ENCODE data around the gene WNT4.

The WNT4 gene

DNA sequence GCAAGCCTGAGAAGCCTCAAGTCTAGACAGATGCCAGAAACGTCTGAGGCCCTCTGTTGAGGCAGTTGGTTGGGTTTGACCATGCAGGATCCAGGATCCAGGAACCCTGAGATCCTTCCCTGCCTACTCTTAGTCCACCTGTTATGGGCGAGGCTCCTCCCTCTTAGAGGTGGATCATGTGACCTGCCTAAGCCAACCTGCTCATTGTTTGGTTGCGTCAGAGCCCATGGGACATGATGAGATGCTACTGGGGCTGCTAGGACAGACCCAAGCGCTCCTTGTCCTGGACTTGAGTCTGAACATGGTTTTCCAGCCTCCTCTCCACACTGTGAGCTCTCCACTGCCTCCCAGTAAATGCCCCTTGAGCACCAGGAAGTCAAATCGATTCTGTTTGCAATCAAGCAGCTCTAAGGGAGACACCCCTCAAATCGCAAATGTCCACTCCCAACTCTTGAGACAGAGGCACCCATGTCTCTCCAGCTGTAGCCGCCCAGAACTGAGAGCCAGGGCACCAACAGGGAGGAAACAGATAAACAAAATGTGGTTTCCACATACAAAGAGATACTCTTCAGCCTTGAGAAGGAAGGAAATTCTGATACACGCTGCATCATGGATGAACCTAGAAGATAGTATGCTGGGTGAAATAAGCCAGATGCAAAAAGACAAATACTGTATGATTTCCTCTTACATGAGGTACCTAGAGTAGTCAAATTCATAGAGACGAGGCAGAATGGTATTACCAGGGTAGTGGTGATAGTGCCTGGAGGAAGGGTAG is 31.7 kb upstream of the WNT4 start:
- Histone ChIP-seq H3K9me3 (no peaks in the 10 kb centered on the region; the same call in 1 of the 2 replicates), H3K27me3 (ENCODE audit: low read depth) (no peaks in the 10 kb centered on the region), H3K4me1 (no peaks in the 10 kb centered on the region), H3K4me3 (no peak overlapping the region), H3K36me3 (replicated peaks) (no peaks in the 10 kb centered on the region)
- in situ Hi-C loops (cut with MboI; ENCODE audit: low sequenced_read_pairs) = no loop called here
- DNase-seq (ENCODE audit: low spot score in 2 of 2) = no peak

DNA sequence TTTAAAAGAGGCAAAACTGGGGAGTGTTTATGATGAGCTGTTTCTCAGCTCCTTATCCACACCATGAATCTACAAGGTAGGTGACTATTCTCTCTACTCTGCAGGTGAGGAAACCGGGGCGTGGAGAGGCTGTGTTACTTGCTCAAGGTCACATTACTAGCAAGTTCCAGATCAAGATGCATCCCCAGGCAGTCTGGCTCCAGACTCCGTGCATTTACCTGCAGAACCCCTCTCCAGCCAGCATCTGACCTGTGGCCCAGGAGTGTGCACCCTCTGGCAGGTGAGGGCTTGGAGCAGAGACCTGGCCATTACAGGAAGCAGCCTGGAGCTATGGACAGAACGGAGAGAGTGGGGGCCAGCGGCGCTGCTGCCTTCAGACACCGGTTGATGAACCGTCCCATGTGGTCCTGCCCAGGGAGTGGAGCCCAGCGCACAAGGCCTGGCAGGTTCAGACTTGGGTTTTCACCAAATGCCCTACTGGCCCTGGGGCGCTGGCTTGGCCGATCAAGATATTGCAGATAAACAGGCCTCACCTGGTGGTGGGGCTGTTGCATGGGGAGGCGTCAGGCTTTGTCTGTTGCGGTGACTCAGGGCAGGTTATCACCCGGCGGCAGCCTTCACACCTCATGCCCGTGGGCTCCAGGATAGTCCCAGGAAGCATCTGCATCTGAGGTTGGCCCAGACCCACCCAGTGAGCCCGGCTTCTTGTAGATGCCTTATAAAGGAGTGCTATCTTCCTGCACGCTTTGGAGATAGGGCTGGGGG is 29.2 kb upstream of the WNT4 start:
- DNase-seq (ENCODE audit: low spot score in 2 of 2) = no peak
- H3K4me3 ChIP-seq = no peak overlapping the region
- H3K27me3 ChIP-seq (ENCODE audit: low read depth) = no peaks in the 10 kb centered on the region
- H3K9me3 ChIP-seq = no peaks in the 10 kb centered on the region
- no peaks in the 10 kb centered on the region for H3K4me1 ChIP-seq
- no peaks in the 10 kb centered on the region for H3K36me3 ChIP-seq (replicated peaks)
- in situ Hi-C loops (cut with MboI; ENCODE audit: low sequenced_read_pairs) = no loop called here

DNA sequence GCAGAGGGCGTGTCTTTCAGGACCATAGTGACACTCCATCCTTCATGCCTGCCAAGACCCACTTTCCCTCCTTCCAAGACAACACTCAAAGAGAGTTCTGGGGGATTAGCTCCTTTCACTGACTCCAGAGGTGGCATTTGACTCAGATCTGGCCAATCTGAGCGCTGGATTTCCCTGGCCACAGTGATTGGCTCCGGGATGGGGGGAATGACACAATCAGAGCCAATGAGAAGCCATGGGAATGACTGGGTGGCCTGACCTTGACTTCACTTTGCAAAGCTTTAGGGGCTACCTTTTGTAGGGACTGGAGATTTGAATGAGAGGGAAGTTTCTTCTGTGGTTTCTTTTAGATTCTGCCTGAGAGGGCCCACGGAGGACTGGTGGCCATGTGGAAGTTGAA is 26.9 kb upstream of the WNT4 start:
- H3K4me3 ChIP-seq = no peak overlapping the region
- no peaks in the 10 kb centered on the region for H3K4me1 ChIP-seq
- H3K27me3 ChIP-seq (ENCODE audit: low read depth) = no peaks in the 10 kb centered on the region
- H3K9me3 ChIP-seq = no peaks in the 10 kb centered on the region
- DNase-seq (ENCODE audit: low spot score in 2 of 2) = no peak
- H3K36me3 ChIP-seq (replicated peaks) = no peaks in the 10 kb centered on the region
- in situ Hi-C loops (cut with MboI; ENCODE audit: low sequenced_read_pairs) = no loop called here

DNA sequence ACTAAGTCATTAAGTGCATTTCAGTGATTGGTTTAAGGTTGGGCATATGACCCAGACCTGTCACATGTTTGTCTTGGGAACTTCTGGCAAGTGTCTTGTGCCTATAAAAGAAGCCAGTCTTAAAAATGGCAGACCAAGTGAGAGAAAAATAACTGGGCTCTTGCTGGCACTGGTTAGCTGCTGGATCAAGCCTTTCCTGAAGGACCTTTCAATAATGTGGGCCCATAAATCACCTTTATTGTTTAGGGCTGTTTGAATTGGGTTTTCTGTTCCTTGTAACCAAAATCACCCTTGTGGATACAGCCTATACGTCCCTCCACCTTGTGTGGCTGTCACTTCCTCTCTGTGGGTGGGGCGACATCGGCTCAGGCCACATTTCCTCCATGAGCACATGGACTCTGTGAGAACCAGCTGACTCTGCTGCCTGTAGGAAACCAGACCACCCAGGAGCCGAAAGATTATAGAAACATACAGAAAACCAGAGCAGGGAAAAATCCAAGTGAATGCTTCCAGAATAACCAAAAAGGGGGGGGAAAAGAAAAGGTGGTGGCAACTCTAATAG is 25.6 kb upstream of the WNT4 start:
- Histone ChIP-seq H3K27me3 (ENCODE audit: low read depth) (no peaks in the 10 kb centered on the region), H3K4me3 (no peak overlapping the region), H3K36me3 (replicated peaks) (no peaks in the 10 kb centered on the region), H3K4me1 (no peaks in the 10 kb centered on the region), H3K9me3 (no peaks in the 10 kb centered on the region)
- no peak for DNase-seq (ENCODE audit: low spot score in 2 of 2)
- in situ Hi-C loops (cut with MboI; ENCODE audit: low sequenced_read_pairs) = no loop called here

DNA sequence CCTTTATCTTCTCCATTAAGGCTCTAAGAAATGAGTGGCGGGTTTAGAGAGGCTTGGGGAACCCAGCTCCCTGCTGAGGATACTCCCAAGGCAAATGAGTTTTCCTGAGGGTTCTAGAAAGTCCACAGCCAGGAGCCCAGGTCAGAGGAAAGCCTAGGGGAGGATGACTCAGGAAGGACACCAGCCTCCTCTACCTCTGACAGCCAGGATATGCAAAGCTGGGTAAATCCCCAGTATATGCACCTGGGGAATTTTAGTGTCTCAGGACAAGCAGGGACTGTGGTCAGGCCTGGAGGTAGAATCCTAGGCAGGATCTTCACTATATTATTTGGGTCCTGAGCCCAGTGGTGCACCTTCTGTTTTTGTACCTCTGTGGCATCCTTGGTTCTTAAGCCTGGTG is 23.5 kb upstream of the WNT4 start:
- Histone ChIP-seq H3K27me3 (ENCODE audit: low read depth) (no peaks in the 10 kb centered on the region), H3K9me3 (no peaks in the 10 kb centered on the region), H3K4me3 (no peak overlapping the region), H3K4me1 (no peaks in the 10 kb centered on the region), H3K36me3 (replicated peaks) (no peaks in the 10 kb centered on the region)
- in situ Hi-C loops (cut with MboI; ENCODE audit: low sequenced_read_pairs) = no loop called here
- no peak for DNase-seq (ENCODE audit: low spot score in 2 of 2)

DNA sequence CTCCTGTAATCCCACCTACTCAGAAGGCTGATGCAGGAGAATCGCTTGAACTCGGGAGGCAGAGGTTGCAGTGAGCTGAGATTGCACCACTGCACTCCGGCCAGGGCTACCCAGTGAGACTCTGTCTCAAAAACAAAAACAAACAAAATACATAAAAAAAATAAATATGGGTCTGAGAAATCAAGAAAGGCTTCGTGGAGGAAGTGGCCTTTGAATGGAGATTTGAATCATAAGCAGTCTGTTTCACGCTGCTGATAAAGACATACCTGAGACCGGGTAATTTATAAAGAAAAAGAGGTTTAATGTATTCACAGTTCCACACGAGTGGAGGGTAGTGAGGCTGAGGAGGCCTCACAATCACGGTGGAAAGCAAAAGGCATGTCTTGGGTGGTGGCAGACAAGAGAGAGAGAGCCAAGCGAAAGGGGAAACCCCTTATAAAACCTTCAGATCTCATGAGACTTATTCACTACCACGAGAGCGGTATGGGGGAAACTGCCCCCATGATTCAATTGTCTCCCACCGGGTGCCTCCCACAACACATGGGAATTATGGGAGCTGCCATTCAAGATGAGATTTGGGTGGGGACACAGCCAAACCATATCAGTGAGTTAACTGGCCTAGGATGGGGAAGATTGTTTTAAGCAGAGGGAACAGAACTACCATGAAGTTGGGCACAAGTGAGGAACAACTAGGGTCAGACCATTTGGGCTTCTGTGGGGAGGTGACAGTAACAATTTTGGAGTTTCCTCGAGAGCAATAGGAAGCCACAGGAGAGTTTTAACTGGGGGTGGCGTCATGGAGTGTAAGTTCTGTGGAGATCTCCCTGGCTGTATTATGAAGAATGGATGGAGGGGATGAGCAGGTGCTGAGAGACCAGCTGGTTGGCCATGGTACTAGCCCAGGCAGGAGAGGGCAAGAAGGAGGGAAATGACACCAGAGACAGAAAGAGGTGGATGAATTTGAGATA is 22.2 kb upstream of the WNT4 start:
- H3K36me3 ChIP-seq (replicated peaks) = no peaks in the 10 kb centered on the region
- no peak overlapping the region for H3K4me3 ChIP-seq
- in situ Hi-C loops (cut with MboI; ENCODE audit: low sequenced_read_pairs) = no loop called here
- H3K27me3 ChIP-seq (ENCODE audit: low read depth) = no peaks in the 10 kb centered on the region
- no peaks in the 10 kb centered on the region for H3K4me1 ChIP-seq
- no peak for DNase-seq (ENCODE audit: low spot score in 2 of 2)
- H3K9me3 ChIP-seq = no peaks in the 10 kb centered on the region

GRCh38 chr1:22163564-22163963 is 20.7 kb upstream of the WNT4 start:
- no peak for DNase-seq (ENCODE audit: low spot score in 2 of 2)
- in situ Hi-C loops (cut with MboI; ENCODE audit: low sequenced_read_pairs) = no loop called here
- Histone ChIP-seq H3K9me3 (no peaks in the 10 kb centered on the region), H3K27me3 (ENCODE audit: low read depth) (no peaks in the 10 kb centered on the region), H3K4me1 (no peaks in the 10 kb centered on the region), H3K36me3 (replicated peaks) (no peaks in the 10 kb centered on the region), H3K4me3 (no peak overlapping the region)

DNA sequence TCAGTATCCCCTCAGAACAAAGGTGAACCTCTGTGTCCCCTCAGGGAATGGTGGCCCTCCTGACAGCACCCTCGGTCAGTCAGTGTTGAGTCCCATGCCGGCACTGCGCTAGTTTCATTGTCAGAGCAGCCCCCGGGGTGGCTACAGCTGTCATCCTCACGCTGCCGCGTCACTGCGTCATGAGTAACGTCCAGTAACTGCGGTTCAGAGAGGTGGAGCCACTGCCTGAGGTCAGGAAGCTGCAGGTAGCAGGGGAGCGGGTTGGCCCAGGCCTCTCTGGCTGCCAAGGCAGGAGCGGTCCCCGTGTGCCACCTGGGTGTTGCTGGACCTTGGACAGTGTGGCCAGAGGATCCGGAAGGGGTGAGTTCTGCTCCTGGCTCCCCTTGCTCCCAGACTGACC is 20.2 kb upstream of the WNT4 start:
- Histone ChIP-seq H3K4me3 (no peak overlapping the region), H3K9me3 (no peaks in the 10 kb centered on the region), H3K27me3 (ENCODE audit: low read depth) (no peaks in the 10 kb centered on the region), H3K4me1 (no peaks in the 10 kb centered on the region), H3K36me3 (replicated peaks) (no peaks in the 10 kb centered on the region)
- no peak for DNase-seq (ENCODE audit: low spot score in 2 of 2)
- in situ Hi-C loops (cut with MboI; ENCODE audit: low sequenced_read_pairs) = no loop called here

DNA sequence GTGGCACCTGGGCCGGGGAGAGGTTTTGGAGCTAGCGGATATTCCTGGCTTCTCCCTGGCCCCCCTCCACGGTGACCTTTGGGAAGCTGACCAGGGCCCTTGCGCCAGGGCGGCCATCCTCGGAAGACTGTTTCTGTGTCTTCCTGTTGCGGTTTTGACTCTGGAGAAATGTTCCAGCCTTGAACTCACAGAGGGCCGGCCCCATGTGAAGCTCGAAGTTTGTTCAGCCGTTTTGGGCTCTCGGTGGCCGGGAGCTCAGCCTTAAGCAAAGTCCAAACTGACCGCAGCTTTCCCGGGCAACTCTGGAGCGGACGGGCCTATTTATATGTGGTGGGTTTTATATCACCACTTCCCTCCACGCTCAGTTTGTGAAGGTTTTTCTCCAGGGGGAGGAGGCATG is 17.0 kb upstream of the WNT4 start:
- in situ Hi-C loops (cut with MboI; ENCODE audit: low sequenced_read_pairs) = no loop called here
- Histone ChIP-seq H3K4me3 (no peak overlapping the region), H3K36me3 (replicated peaks) (no peaks in the 10 kb centered on the region), H3K27me3 (ENCODE audit: low read depth) (no peaks in the 10 kb centered on the region), H3K9me3 (no peaks in the 10 kb centered on the region), H3K4me1 (no peaks in the 10 kb centered on the region)
- DNase-seq (ENCODE audit: low spot score in 2 of 2) = no peak

- no peaks in the 10 kb centered on the region for H3K4me1 ChIP-seq
- in situ Hi-C loops (cut with MboI; ENCODE audit: low sequenced_read_pairs) = no loop called here
- H3K36me3 ChIP-seq (replicated peaks) = no peaks in the 10 kb centered on the region
- DNase-seq (ENCODE audit: low spot score in 2 of 2) = no peak
- H3K27me3 ChIP-seq (ENCODE audit: low read depth) = no peaks in the 10 kb centered on the region
- H3K9me3 ChIP-seq = no peaks in the 10 kb centered on the region
- H3K4me3 ChIP-seq = no peak overlapping the region
Observed at GRCh38 chr1:22158654-22159053, 15.8 kb upstream of the WNT4 start.

GRCh38 chr1:22157359-22157966 is 14.6 kb upstream of the WNT4 start:
- Histone ChIP-seq H3K4me3 (no peak overlapping the region), H3K27me3 (ENCODE audit: low read depth) (no peaks in the 10 kb centered on the region), H3K9me3 (no peaks in the 10 kb centered on the region), H3K4me1 (no peaks in the 10 kb centered on the region), H3K36me3 (replicated peaks) (no peaks in the 10 kb centered on the region)
- DNase-seq (ENCODE audit: low spot score in 2 of 2) = no peak
- in situ Hi-C loops (cut with MboI; ENCODE audit: low sequenced_read_pairs) = no loop called here

DNA sequence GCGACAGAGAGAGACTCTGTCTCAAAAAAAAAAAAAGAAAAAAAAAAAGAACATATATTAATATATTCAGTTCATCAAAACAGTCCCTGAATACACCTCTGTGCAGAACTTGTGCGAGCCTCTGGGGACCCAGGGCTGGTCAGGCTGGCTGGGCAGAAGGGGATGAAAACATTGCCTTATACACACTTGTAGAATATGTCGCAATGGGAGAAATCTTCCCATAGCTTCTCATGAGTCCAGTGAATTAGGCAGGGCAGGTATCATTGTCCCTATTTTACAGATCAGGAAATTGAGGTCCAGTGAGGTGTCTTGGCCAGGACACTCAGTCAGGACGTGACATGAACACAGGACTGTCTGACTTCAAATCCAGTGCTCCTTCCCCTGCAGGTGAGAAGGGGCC is 12.6 kb upstream of the WNT4 start:
- H3K4me3 ChIP-seq = no peak overlapping the region
- no peaks in the 10 kb centered on the region for H3K4me1 ChIP-seq
- H3K27me3 ChIP-seq (ENCODE audit: low read depth) = no peaks in the 10 kb centered on the region
- no peaks in the 10 kb centered on the region for H3K9me3 ChIP-seq
- no peaks in the 10 kb centered on the region for H3K36me3 ChIP-seq (replicated peaks)
- no peak for DNase-seq (ENCODE audit: low spot score in 2 of 2)
- in situ Hi-C loops (cut with MboI; ENCODE audit: low sequenced_read_pairs) = no loop called here

DNA sequence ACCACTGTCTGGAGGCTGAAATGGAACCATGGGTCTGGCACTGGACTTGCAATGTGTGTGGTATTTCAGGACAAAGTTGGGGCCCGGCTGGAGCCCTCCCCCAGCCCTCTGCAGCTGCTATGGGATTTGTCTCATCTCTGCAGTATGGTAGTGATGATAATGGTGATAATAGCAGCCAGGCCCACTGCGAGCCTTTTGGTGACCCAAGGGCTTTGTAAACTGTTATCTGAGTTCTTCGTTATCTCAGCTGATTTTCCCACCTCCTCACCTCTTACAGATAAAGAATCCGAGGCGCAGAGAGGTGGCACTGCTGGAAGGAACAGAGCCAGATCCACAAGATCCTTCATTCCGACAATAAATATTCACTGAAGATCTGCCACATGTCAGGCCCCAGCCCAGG is 11.7 kb upstream of the WNT4 start:
- H3K4me1 ChIP-seq = no peaks in the 10 kb centered on the region
- H3K4me3 ChIP-seq = no peak overlapping the region
- in situ Hi-C loops (cut with MboI; ENCODE audit: low sequenced_read_pairs) = no loop called here
- DNase-seq (ENCODE audit: low spot score in 2 of 2) = no peak
- H3K36me3 ChIP-seq (replicated peaks) = no peaks in the 10 kb centered on the region
- no peaks in the 10 kb centered on the region for H3K9me3 ChIP-seq
- no peaks in the 10 kb centered on the region for H3K27me3 ChIP-seq (ENCODE audit: low read depth)

Data from HAP-1 (cell line).